GM10847 (cell line): ENCODE data around the gene TM9SF2.

Source experiments
- POLR2A ChIP-seq: IDR thresholded peaks from 2 replicates; pipeline ENCODE4 v1.6.1; 2011; ENCODE audit not compliant: insufficient read length; ENCODE audit errors: extremely low read depth

Gene TM9SF2

GRCh38 chr13:99610702-99611289 lies 109.5 kb downstream of the TM9SF2 start:
- no peak for TF ChIP-seq POLR2A
